ENCODE measurements around the gene ANKLE1.

The ANKLE1 gene

DNA sequence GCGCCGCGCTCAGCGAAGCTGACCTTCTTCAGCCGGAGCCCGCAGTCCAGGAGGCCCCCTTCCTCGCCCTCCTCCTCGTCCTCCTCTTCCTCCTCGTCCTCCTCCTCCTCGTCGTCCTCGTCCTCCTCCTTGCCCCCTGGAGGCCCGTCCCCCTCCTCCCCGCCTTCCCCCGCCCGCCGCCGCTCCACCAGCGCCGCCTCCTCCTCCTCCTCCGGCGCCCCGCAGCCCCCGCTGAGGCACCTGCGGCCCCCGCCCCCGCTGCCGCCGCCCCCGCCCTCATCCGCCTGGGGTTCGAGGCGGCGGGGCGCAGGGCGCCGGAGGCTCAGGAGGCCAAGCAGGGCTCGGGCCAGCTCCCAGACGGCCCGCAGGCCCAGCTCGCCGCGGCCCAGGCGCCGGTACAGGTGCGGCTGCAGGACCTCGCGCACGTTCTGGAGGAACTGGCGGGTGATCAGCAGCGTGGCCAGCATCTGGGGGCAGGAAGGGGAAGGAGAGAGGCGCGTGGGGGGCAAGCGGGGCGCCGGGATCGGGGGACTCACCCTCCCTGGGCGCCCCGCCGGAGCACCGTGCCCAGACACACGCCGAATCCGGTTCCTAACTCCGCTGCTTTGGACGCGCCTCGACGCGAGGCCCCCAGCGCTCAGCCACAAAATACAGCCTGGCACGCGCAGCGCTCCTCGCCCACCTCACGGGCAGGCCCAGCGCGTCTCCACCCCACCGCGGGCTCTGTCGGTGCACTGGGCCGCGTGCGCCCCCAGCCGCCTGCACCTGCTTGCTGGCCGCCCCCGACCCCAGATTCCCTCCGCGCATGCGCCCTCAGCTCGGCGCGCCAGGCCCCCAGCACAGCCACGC, 47.0 kb downstream of the ANKLE1 start:
- no peak for DNase-seq

DNA sequence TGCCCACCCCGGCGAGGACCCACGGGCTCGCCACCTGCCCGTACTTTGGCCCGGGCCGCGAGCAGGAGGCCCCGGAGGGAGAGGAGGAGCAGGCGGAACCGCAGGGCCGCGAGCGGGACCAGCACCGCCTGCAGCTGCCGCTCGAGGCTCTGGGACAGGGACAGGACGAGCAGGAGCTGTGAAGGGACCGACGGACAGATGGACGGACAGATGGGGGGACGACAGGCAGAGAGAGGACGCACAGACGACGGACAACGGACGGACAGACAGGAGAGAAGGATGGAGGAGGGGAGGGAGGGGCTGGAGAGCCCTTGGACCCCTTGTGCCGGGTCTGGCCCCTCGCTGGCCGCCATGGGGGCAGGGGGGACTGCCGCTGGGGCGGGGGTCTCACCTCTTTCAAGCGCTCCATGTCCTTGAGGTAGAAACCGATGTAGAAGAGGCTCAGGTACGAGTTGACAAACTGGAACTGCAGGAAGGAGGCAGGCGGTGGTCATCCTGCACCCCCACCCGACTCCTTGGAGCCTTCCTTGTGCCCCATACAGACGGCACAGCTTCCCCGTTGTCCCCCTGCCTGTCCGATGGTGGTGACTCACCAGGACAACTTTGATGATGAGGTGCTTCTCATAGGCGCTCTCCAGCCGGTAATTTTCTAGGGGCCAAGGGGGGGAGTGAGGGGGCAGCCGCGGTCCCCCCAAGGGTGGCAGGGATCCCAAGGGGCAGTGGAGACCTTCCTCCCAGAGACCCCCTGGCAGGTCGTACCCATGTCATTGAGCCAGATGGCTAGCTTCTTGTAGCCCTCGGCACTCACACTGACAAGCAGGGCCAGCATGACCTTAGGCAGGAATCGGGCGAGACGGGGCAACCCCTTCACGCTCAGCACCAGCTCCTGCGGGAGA, 47.9 kb downstream of the ANKLE1 start:
- no peak for DNase-seq

DNA sequence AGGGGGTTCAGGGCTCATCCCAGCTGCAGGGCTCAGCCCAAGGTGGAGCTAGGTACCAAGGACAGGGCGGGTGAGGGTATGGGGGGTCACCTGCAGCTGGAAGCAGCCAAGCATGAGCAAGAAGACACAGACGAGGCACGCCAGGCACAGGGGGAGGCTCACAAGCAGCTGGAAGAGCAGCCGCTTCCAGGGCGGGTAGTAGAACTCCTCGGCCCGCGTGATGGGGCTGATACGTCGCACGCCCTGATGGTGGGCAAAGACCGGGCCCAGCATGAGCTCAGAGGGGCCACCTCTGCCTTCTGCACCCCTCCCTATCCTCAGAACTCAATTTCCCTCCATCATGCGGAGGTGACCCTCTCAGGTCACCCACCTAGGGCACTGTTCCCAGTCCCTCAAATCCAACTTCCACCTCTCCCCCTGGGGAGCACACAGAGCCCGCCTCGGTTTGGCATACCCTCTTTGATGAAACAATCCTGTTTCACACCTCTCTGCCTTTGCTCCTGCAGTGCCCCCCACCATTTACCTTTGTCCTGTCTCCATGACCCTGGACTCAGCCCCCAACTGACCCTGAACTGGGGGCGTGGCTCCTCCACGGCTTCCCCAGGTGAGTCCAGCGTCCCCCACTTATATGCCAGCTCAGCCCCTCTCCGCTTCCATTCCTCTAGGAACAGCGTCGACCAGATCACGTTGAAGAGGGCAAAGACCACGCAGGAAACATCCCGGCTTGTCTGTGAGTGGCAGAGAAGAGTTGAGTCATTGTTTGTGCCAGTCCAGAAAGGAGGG, 48.8 kb downstream of the ANKLE1 start:
- no peak for DNase-seq

DNA sequence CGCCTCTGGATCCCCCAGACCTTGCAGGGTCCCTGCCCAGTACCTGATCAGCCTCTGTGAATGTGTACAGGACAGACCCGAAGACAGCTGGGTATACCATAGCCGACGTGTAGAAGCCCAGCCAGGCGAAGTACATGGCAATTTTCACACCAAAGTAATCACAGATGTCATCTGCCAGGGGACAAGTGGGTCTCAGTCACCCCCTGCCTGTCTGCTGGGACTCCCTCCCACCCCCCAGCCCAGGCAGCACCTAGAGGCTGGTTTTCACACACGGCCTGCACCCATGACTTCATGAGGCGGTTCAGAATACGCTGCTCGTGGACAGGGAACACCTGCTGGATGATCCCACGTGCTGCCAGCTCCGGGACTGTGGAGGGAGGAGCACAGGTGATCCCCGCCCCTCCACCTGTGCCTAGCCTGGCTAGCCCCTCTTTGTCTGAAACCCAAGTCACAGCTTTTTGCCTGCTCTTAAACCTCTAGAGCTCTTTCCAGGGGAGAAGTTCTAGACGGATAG, 49.4 kb downstream of the ANKLE1 start:
- peak; percentile 20 for DNase-seq

DNA sequence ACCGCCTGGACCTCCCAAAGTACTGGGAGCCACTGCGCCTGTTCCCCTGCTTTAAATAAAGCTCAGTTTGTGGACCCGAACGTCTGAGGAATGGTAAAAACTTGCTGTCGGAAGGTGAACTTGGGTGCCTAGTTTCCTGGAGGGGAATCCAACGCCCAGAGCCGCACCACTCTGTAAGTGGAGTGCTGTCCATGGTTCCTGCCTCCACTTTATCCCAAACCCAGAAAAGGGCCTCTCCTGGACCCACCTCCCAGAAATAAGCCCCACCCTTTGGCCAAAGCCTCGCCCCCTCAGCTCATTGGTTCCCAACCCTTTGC, 50.6 kb downstream of the ANKLE1 start:
- no peak for DNase-seq

DNA sequence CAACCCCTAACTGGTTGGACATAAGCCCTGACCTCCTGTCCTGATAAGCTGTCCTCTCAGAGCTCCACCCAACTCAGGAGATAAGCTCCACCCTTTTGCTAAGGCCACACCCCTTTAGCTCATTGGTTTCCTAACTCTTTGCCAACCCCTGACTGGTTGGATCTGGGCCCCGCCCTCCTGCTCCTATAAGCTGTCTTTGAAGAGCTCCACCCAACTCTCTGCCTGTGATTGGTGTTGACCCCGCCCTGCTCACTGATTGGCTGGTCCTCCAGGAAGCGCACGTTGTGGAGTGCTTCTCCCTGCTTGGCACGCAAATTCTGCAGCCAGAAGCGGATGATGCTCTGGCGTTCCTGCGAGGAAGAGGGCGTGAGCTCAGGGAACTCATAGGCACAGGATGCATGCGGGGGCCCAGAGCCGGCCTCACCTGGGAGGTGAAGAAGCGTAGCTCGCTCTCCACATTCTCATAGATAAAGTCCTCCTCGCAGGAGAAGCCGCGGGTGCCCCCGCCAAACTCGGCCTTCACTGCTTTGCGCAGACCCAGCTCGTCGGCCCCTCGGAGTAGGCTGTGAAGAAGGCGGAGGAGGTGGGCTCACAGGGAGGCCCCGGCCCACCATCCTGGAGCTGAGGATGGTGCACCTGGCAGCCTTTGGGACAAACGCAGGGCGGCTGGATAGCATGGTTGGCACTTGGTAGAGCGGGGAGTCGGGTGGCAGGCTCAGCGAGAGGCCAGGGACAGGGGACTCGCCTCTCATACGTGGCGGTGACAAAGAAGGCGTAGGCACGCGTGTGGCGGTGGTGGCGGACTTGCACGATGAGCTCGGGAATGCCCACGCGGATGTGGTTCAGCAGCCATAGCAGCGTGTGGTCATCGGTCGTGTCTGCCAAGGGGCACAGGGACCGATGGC, 51.2 kb downstream of the ANKLE1 start:
- DNase-seq, result peak; percentile 64

DNA sequence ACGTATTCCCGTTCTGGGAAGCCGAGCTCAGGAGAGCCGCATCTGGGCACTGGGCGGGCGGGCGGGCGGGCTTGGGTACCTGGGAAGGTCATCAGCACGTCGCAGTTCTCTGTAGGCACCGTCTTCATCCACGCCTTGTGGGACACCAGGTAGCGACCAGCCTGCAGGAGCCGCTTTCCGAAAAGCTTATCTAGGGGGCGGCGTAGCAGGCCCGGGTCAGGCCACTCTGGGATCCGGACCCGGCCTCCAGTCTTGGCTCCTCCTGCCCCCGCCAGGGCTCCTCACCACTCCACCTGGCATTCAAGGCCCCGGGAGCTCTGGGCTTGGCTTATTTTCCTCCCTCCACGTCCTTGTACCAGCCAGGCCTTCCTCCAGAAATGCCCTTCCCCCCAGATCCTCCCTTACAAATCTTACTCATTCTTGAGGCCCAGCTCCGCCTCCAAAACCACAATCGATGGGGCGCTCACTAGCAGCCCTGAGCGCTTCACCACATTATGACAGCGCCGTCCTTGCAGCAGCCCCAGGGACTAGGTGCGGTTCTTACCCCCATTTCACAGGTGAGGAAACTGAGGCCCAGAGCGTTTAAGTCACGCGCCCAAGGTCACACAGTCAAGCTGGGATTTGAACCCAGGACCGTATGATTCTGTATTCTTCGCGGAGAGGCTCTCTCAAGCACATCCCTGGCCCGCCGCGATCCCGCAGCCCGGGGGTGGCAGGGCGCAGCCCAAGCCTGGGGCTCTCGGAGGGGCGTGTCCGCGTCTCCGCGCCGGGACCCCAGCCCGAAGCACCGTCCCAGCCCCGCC, 52.1 kb downstream of the ANKLE1 start:
- DNase-seq, result no peak

DNA sequence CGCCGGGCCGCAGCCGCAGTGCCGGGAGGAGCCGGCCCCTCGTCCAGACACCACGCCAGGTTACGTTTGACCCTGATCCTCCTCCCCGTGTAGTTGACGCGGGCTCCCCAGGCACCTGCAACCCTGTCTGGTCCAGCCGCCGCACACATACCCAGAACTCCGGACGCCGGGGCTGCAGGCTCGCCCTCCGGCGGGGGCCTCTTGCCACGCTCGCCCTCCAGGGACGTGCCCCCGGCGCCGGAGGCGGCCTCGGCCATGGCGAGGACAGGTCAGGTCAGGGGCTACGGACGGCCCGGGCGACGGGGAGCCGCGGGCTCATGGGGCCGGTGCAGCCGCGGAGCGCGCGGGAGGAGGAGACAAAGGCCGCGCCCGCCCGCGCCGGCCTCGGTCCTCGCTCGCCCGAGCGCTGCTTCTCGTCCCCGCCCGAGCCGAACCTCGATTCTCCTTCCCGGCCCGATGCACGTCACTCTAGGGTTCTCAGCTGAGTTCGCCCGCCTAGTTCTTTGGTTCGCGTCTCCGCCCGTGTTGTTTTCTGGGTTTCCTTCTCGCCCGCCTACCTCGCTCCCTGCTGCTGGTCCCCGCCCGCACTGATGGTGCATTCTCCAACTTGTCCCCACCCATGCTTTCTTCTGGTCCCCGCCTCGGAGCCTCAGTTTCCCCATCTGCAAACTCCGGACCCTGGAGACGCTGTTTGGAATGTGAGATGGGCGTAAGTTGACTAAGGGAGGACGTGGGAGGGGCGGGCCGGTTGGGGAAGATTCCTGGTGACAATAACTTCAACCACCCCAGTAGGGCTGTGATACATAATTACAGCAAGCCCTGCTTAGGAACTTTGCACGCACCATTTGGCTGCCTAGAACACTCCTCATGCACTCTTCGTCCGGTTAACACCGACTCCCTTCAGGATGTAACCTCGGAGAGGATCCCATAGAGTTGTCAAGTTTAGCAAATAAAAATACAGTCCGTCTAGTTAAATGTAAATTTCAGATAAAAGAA, 53.0 kb downstream of the ANKLE1 start, which contains the start of gene ANO8:
Gene ANO8 (minus strand): TSS at position 442 of the 996 bp plus-strand sequence. CDS start 185 bp downstream, at position 257.
- DNase-seq, result peak; percentile 94

DNA sequence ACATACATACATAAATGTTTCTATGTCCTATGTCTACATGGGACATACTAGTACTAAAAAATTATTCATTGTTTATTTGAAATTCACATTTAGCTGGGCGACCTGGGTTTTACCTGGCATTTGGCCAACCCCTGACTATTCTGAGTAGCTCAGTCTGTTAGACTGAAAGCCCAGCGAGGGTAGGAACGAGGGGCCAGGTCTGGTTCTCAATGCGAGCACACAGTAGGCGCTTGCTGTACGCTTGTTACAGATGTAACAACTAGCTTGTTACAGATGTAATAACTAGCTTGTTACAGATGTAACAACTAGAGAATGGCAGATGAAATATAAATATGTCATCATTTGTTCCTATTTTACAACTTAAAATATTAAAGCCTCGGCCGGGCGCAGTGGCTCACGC, 53.9 kb downstream of the ANKLE1 start:
- DNase-seq, result no peak
